ENCODE data around the gene BTN1A1. TPM values are rescaled to one million over a fixed set of nuclear protein-coding genes. Genes with fewer than 3 reads are reported as not detected.

BTN1A1 gene
- total and polyA plus RNA-seq, 9 of the 15 experiments (the other 6 are each of a cell fraction or from before 2014, with no cell fraction given), result 0.01 to 0.15 (median 0.06) TPM; not detected in 4

GRCh38 chr6:26473758-26474438, 26.2 kb upstream of the BTN1A1 start (continued):
- TF ChIP-seq GMEB1 (CRISPR knock-in tag; IDR thresholded peaks at IDR 0.05), result no peak
- no peak for TF ChIP-seq ZFP30 (CRISPR knock-in tag; IDR thresholded peaks at IDR 0.05; ENCODE audit: borderline replicate concordance)
- TF ChIP-seq NFXL1 (CRISPR knock-in tag; IDR thresholded peaks at IDR 0.05), result no peak
- no peak for TF ChIP-seq PCBP1 (IDR thresholded peaks at IDR 0.05; ENCODE audit: low read depth, low read length, poor library complexity, severe bottlenecking)
- no peak for TF ChIP-seq NKRF (IDR thresholded peaks at IDR 0.05; ENCODE audit: borderline replicate concordance)
- 0 out of 2 replicates have a peak, but pooled peaks have one; percentile 75 for TF ChIP-seq GATAD2B (IDR thresholded peaks at IDR 0.05; ENCODE audit: borderline replicate concordance)
- TF ChIP-seq NBN (IDR thresholded peaks at IDR 0.05; ENCODE audit: low read depth), result 0 out of 2 replicates have a peak, but pooled peaks have one; percentile 53
- TF ChIP-seq HMBOX1 (IDR thresholded peaks at IDR 0.05), result peak; percentile 76
- TF ChIP-seq RCOR1 (IDR thresholded peaks at IDR 0.05; ENCODE audit: borderline replicate concordance in 1 of 2, low read depth in 2 of 2, low read length in 2 of 2), result no peak
- TF ChIP-seq STAG1 (CRISPR knock-in tag; IDR thresholded peaks at IDR 0.05; ENCODE audit: borderline replicate concordance), result no peak
- no peak for TF ChIP-seq PRPF4 (IDR thresholded peaks at IDR 0.05; ENCODE audit: insufficient read depth, low read depth, low read length, poor library complexity, severe bottlenecking)
- TF ChIP-seq RBM25 (IDR thresholded peaks at IDR 0.05; ENCODE audit: low read depth, low read length, severe bottlenecking), result peak; percentile 77
- TF ChIP-seq IFI16 (CRISPR knock-in tag; IDR thresholded peaks at IDR 0.05), result no peak
- TF ChIP-seq TRIM25 (IDR thresholded peaks at IDR 0.05; ENCODE audit: borderline replicate concordance), result no peak
- TF ChIP-seq HNRNPUL1 (IDR thresholded peaks at IDR 0.05; ENCODE audit: low read length), result no peak
- no peak for TF ChIP-seq ZEB2 (IDR thresholded peaks at IDR 0.05)
- no peak for TF ChIP-seq ZNF324 (CRISPR knock-in tag; IDR thresholded peaks at IDR 0.05)
- TF ChIP-seq SREBF2 (CRISPR knock-in tag; IDR thresholded peaks at IDR 0.05), result no peak
- TF ChIP-seq HNRNPLL (IDR thresholded peaks at IDR 0.05; ENCODE audit: low read depth, low read length, poor library complexity, severe bottlenecking), result no peak
- TF ChIP-seq NRF1 (conservative IDR thresholded peaks at IDR 0.05 in 1 of 2, IDR thresholded peaks at IDR 0.05 in 1 of 2), result peak in 1 of 2 experiments; percentile 32; a peak in 3 of 4 replicates
- TF ChIP-seq ZKSCAN8 (CRISPR knock-in tag; IDR thresholded peaks at IDR 0.05), result 0 out of 2 replicates have a peak, but pooled peaks have one; percentile 14
- TF ChIP-seq SUPT5H (IDR thresholded peaks at IDR 0.05), result peak; percentile 26; the same call in 1 of the 2 replicates
- TF ChIP-seq ZNF551 (CRISPR knock-in tag; IDR thresholded peaks at IDR 0.05), result no peak
